CD8-positive, alpha-beta memory T cell (primary cell): Measurements from ENCODE around the gene GCNA. TPM values are rescaled to one million over a fixed set of nuclear protein-coding genes. Genes with fewer than 3 reads are reported as not detected.
"Not testable (repeated sequence)": the region's sequence is repeated elsewhere in the genome, so short reads cannot be mapped to it uniquely, and the experiment has no call there.

Experiments
- CTCF ChIA-PET: fragments of 350-600 bp; sonication (Branson Sonifier 250); formaldehyde crosslinking; loops from one replicate; lab custom pipeline; 2021; ENCODE audit warnings: antibody characterized with exemption; lab: Charles Lee
- POLR2A ChIA-PET: fragments of 350-600 bp; sonication (Branson Sonifier 250); formaldehyde crosslinking; loops from one replicate; lab custom pipeline; 2021; ENCODE audit warnings: antibody characterized with exemption; lab: Charles Lee
- DNase-seq, 5 donors: peaks; one replicate each; pipeline versions ENCODE4 v3.0.0 to v3.0.0-alpha.2; 2020 to 2022; ENCODE audit warnings: mixed read lengths in 1 of 5
- H3K27ac ChIP-seq: one replicate; pipeline ENCODE4 v1.7.0; 2013; ENCODE audit warnings: low read depth, mild to moderate bottlenecking, low read length, moderate library complexity
- H3K27me3 ChIP-seq: 2 replicates; pipeline ENCODE4 v1.7.0; 2013; ENCODE audit warnings: low read length, mild to moderate bottlenecking; ENCODE audit not compliant: insufficient read depth, poor library complexity, severe bottlenecking
- H3K36me3 ChIP-seq: 2 replicates; pipeline ENCODE4 v1.7.0; 2013; ENCODE audit warnings: mild to moderate bottlenecking, low read length, moderate library complexity; ENCODE audit not compliant: insufficient read depth
- H3K4me1 ChIP-seq: 2 replicates; pipeline ENCODE4 v1.7.0; 2013; ENCODE audit warnings: mild to moderate bottlenecking, low read length, moderate library complexity; ENCODE audit not compliant: insufficient read depth
- H3K4me3 ChIP-seq: 2 replicates; pipeline ENCODE4 v1.7.0; 2013; ENCODE audit warnings: mild to moderate bottlenecking, low read length
- H3K9me3 ChIP-seq: 2 replicates; pipeline ENCODE4 v1.7.0; 2013; ENCODE audit warnings: mild to moderate bottlenecking, low read length
- H3K27ac Mint-ChIP-seq, 8 donors: one replicate each; pipeline ENCODE4 v1.8.0; 2020 to 2021; ENCODE audit warnings: mixed read lengths in 8 of 8, mild to moderate bottlenecking in 6 of 8, inconsistent platforms in 3 of 8, moderate library complexity in 3 of 8
- H3K27me3 Mint-ChIP-seq, 2 donors: one replicate each; pipeline ENCODE4 v1.8.0; 2020 to 2021; ENCODE audit warnings: mixed read lengths in 2 of 2, mild to moderate bottlenecking in 1 of 2, moderate library complexity in 1 of 2
- H3K36me3 Mint-ChIP-seq, 3 donors: one replicate each; pipeline ENCODE4 v1.8.0; 2020 to 2021; ENCODE audit warnings: mixed read lengths in 3 of 3, inconsistent platforms in 1 of 3, mild to moderate bottlenecking in 1 of 3
- H3K4me1 Mint-ChIP-seq, 3 donors: one replicate each; pipeline ENCODE4 v1.8.0; 2020 to 2021; ENCODE audit warnings: mixed read lengths in 3 of 3, inconsistent platforms in 1 of 3, mild to moderate bottlenecking in 1 of 3
- H3K4me3 Mint-ChIP-seq, 7 donors: one replicate each; pipeline ENCODE4 v1.8.0; 2020 to 2021; ENCODE audit warnings: mixed read lengths in 7 of 7, mild to moderate bottlenecking in 6 of 7, moderate library complexity in 4 of 7, inconsistent platforms in 2 of 7
- H3K9me3 Mint-ChIP-seq, 5 donors: one replicate each; pipeline ENCODE4 v1.8.0; 2020 to 2022; ENCODE audit warnings: mixed read lengths in 5 of 5, mild to moderate bottlenecking in 3 of 5, moderate library complexity in 2 of 5, inconsistent platforms in 1 of 5
- polyA plus RNA-seq: library from polyadenylated mRNA; unstranded; fragments of 300-500 nt; fragmentation: Illumina TruSeq; gene quantifications from one replicate; pipeline ENCODE4 v1.2.3, GENCODE V29; 2021
- total RNA-seq, 2 experiments: library from RNA; stranded (reverse); gene quantifications; one replicate each; pipeline ENCODE4 v1.2.3, GENCODE V29; 2021

The GCNA gene
- total and polyA plus RNA-seq, 3 experiments from 2014 or later, result 0.67 to 4.2 (median 3.9) TPM

GRCh38 chrX:71558920-71559319 lies 19.3 kb upstream of the GCNA start:
- Mint-ChIP-seq H3K9me3 (peaks cover 0 to 2% (median 0%) of the 10 kb centered on the region in 5 donors), H3K27ac (no peak overlapping the region), H3K4me1 (peaks cover 3 to 23% (median 17%) of the 10 kb centered on the region in 3 donors), H3K4me3 (no peak overlapping the region), H3K27me3 (peaks cover 0 to 9% of the 10 kb centered on the region in 2 donors), H3K36me3 (peaks cover 6 to 86% (median 20%) of the 10 kb centered on the region in 3 donors)
- Histone ChIP-seq H3K4me1 (no peaks in the 10 kb centered on the region), H3K9me3 (no peaks in the 10 kb centered on the region), H3K27me3 (no peaks in the 10 kb centered on the region), H3K4me3 (no peak overlapping the region), H3K27ac (no peak overlapping the region), H3K36me3 (peaks cover 50% of the 10 kb centered on the region)
- ChIA-PET CTCF (interaction anchor here (0.6 kb wide), 1 partner anchor 68 kb away, joined by 3 read pairs; no protein-coding TSS in a partner anchor), POLR2A (interaction anchor here (0.6 kb wide), 1 partner anchor 53 kb away, joined by 4 read pairs; no protein-coding TSS in a partner anchor)
- no peak for DNase-seq

DNA sequence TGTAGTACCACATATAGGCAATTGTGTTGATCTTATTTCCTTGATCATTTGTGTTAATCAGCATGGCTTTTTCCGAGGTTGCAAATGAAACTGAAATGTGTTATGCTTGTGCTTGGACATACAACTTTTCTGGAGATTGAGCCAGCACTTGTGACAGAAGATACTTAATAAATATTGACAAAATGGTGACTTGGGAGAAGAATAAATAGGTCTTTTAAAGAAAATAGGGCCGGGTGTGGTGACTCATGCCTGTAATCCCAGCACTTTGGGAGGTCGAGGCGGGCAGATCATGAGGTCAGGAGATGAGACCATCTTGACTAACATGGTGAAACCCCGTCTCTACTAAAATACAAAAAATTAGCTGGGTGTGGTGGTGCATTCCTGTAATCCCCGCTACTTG lies 18.5 kb upstream of the GCNA start:
- not testable (repeated sequence) for H3K27me3 ChIP-seq, H3K4me3 ChIP-seq, H3K9me3 Mint-ChIP-seq, H3K9me3 ChIP-seq, H3K4me3 Mint-ChIP-seq, DNase-seq, H3K27ac ChIP-seq, H3K27me3 Mint-ChIP-seq, H3K27ac Mint-ChIP-seq, H3K4me1 ChIP-seq
- POLR2A ChIA-PET, result interaction anchor here (0.6 kb wide), 1 partner anchor 52 kb away, joined by 4 read pairs; no protein-coding TSS in a partner anchor
- peaks cover 6 to 87% (median 19%) of the 10 kb centered on the region in 3 donors for H3K36me3 Mint-ChIP-seq
- CTCF ChIA-PET, result interaction anchor here (0.6 kb wide), 1 partner anchor 69 kb away, joined by 3 read pairs; no protein-coding TSS in a partner anchor
- H3K4me1 Mint-ChIP-seq, result peaks cover 5 to 20% (median 20%) of the 10 kb centered on the region in 3 donors
- peaks cover 49% of the 10 kb centered on the region for H3K36me3 ChIP-seq

DNA sequence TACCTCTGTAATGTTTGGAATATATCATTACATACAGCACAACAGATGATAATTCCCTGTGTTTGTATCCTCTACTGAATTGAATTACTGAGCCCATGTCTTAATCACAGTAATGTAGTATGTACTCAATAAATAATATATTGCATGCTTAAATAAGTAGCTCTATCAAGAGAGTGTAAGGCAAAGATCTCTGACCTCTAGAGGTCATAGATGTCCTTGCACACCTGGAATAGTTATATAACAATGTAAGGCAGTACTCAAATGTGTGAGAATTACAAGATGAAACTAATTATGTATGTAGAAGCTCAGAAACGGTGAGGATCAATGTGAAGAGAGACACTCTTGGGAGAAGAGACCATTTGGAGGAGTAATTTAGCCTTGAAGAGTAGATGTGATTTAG lies 14.3 kb upstream of the GCNA start:
- Histone ChIP-seq H3K4me1 (no peaks in the 10 kb centered on the region), H3K9me3 (no peaks in the 10 kb centered on the region), H3K4me3 (no peak overlapping the region), H3K36me3 (peaks cover 74% of the 10 kb centered on the region), H3K27ac (no peak overlapping the region), H3K27me3 (no peaks in the 10 kb centered on the region)
- no peaks in the 10 kb centered on the region for H3K9me3 Mint-ChIP-seq
- peaks cover 2 to 9% (median 6%) of the 10 kb centered on the region in 3 donors for H3K4me1 Mint-ChIP-seq
- H3K27ac Mint-ChIP-seq, result peak overlapping the region in 2 of 8 donors; percentile 31 to 41
- ChIA-PET POLR2A (no interaction called here), CTCF (interaction anchor here (1.1 kb wide), 1 partner anchor 19 kb away, joined by 4 read pairs; no protein-coding TSS in a partner anchor)
- no peak overlapping the region for H3K4me3 Mint-ChIP-seq
- H3K27me3 Mint-ChIP-seq, result peaks cover 0 to 2% of the 10 kb centered on the region in 2 donors
- DNase-seq, result no peak
- H3K36me3 Mint-ChIP-seq, result peaks cover 0 to 88% (median 14%) of the 10 kb centered on the region in 3 donors

GRCh38 chrX:71565474-71566041 lies 12.7 kb upstream of the GCNA start:
- H3K27ac Mint-ChIP-seq, result peak overlapping the region in 2 of 8 donors; percentile 42 to 52
- H3K27me3 Mint-ChIP-seq, result no peaks in the 10 kb centered on the region
- Histone ChIP-seq H3K27me3 (no peaks in the 10 kb centered on the region), H3K4me3 (no peak overlapping the region), H3K4me1 (no peaks in the 10 kb centered on the region), H3K36me3 (peaks cover 63% of the 10 kb centered on the region), H3K27ac (no peak overlapping the region), H3K9me3 (no peaks in the 10 kb centered on the region)
- ChIA-PET POLR2A (no interaction called here), CTCF (no interaction called here)
- DNase-seq, result no peak
- H3K9me3 Mint-ChIP-seq, result no peaks in the 10 kb centered on the region
- no peak overlapping the region for H3K4me3 Mint-ChIP-seq
- H3K4me1 Mint-ChIP-seq, result peaks cover 3 to 9% (median 6%) of the 10 kb centered on the region in 3 donors
- H3K36me3 Mint-ChIP-seq, result peaks cover 0 to 85% (median 12%) of the 10 kb centered on the region in 3 donors

GRCh38 chrX:71571390-71571789 lies 6.8 kb upstream of the GCNA start:
- CTCF ChIA-PET, result interaction anchor here (0.6 kb wide), 1 partner anchor 45 kb away, joined by 3 read pairs; no protein-coding TSS in a partner anchor
- H3K4me1 ChIP-seq, POLR2A ChIA-PET, H3K27me3 Mint-ChIP-seq, H3K4me3 Mint-ChIP-seq, H3K9me3 ChIP-seq, H3K4me3 ChIP-seq, H3K9me3 Mint-ChIP-seq, H3K27me3 ChIP-seq, DNase-seq, H3K27ac ChIP-seq: not testable (repeated sequence)
- H3K36me3 Mint-ChIP-seq, result peaks cover 0 to 81% (median 4%) of the 10 kb centered on the region in 3 donors
- H3K36me3 ChIP-seq, result peaks cover 40% of the 10 kb centered on the region
- H3K27ac Mint-ChIP-seq, result peak overlapping the region in 1 of 8 donors; percentile 9
- peaks cover 3 to 12% (median 4%) of the 10 kb centered on the region in 3 donors for H3K4me1 Mint-ChIP-seq

DNA sequence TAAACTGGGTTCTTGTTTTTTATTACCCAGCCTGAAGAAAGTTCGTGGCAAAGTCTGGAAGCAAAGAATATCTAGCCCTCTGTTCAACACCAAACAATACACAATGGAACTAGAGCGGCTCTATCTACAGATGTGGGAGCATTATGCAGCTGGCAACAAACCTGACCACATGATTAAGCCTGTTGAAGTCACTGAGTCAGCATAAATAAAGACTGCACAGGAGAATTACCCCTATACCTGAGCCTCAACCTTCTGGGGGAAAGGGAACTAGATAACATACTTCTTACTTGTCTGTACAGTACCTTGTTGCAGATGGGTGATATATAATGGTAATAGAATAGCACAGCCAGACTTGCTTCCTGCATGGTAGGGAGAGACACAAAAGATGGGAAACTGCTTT lies 4.6 kb upstream of the GCNA start:
- no peak for DNase-seq
- H3K9me3 Mint-ChIP-seq, result no peaks in the 10 kb centered on the region
- H3K36me3 Mint-ChIP-seq, result peaks cover 0 to 74% (median 5%) of the 10 kb centered on the region in 3 donors
- Histone ChIP-seq H3K36me3 (peaks cover 25% of the 10 kb centered on the region), H3K9me3 (no peaks in the 10 kb centered on the region), H3K4me1 (no peaks in the 10 kb centered on the region), H3K4me3 (no peak overlapping the region), H3K27me3 (no peaks in the 10 kb centered on the region), H3K27ac (no peak overlapping the region)
- H3K4me3 Mint-ChIP-seq, result no peak overlapping the region
- H3K27ac Mint-ChIP-seq, result peak overlapping the region in 1 of 8 donors; percentile 12
- POLR2A ChIA-PET, result interaction anchor here (0.7 kb wide), 1 partner anchor 45 kb away, joined by 9 read pairs; the partner anchor contains the start of gene CXCR3
- peaks cover 0 to 2% of the 10 kb centered on the region in 2 donors for H3K27me3 Mint-ChIP-seq
- CTCF ChIA-PET, result no interaction called here
- H3K4me1 Mint-ChIP-seq, result peaks cover 4 to 23% (median 6%) of the 10 kb centered on the region in 3 donors

GRCh38 chrX:71577682-71578081 lies 555 bp upstream of the GCNA start:
- Mint-ChIP-seq H3K27me3 (peaks cover 0 to 2% of the 10 kb centered on the region in 2 donors), H3K36me3 (peaks cover 0 to 64% (median 2%) of the 10 kb centered on the region in 3 donors), H3K9me3 (no peaks in the 10 kb centered on the region), H3K27ac (peak overlapping the region in 1 of 8 donors; percentile 36), H3K4me3 (no peak overlapping the region), H3K4me1 (peaks cover 4 to 23% (median 4%) of the 10 kb centered on the region in 3 donors)
- no peak for DNase-seq
- Histone ChIP-seq H3K9me3 (no peaks in the 10 kb centered on the region), H3K27ac (no peak overlapping the region), H3K4me1 (no peaks in the 10 kb centered on the region), H3K4me3 (no peak overlapping the region), H3K36me3 (peaks cover 22% of the 10 kb centered on the region), H3K27me3 (no peaks in the 10 kb centered on the region)
- ChIA-PET CTCF (no interaction called here), POLR2A (interaction anchor here (0.7 kb wide), 1 partner anchor 46 kb away, joined by 3 read pairs; no protein-coding TSS in a partner anchor)
